ENCODE data around the gene GALNT18.

Gene GALNT18

DNA sequence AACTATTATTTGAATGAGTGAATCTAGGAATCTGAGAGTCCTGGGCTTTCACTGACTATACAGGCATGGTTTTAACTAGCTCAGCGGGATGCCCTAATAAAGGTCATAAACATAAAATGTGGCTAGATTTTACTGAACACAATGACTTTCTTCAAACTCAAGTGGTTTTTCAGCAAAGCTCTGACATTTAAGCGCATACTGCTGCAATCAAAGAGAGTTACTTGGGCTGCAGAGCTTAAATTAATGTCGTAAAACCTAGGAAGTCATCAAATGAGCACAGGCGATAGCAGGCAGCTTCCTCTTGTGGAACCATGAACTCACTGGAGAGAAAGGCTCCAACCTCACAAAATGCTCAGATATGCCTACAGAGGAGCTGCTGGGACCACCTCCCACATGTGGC lies 275.5 kb downstream of the GALNT18 start:
- TF ChIP-seq, protein P1, sequence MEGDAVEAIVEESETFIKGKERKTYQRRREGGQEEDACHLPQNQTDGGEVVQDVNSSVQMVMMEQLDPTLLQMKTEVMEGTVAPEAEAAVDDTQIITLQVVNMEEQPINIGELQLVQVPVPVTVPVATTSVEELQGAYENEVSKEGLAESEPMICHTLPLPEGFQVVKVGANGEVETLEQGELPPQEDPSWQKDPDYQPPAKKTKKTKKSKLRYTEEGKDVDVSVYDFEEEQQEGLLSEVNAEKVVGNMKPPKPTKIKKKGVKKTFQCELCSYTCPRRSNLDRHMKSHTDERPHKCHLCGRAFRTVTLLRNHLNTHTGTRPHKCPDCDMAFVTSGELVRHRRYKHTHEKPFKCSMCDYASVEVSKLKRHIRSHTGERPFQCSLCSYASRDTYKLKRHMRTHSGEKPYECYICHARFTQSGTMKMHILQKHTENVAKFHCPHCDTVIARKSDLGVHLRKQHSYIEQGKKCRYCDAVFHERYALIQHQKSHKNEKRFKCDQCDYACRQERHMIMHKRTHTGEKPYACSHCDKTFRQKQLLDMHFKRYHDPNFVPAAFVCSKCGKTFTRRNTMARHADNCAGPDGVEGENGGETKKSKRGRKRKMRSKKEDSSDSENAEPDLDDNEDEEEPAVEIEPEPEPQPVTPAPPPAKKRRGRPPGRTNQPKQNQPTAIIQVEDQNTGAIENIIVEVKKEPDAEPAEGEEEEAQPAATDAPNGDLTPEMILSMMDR (IDR thresholded peaks at IDR 0.05; ENCODE audit: insufficient read depth, low read length), result no peak
- TF ChIP-seq POLR2AphosphoS5 (IDR thresholded peaks at IDR 0.05; ENCODE audit: low read depth), result no peak
- TF ChIP-seq, protein P2, sequence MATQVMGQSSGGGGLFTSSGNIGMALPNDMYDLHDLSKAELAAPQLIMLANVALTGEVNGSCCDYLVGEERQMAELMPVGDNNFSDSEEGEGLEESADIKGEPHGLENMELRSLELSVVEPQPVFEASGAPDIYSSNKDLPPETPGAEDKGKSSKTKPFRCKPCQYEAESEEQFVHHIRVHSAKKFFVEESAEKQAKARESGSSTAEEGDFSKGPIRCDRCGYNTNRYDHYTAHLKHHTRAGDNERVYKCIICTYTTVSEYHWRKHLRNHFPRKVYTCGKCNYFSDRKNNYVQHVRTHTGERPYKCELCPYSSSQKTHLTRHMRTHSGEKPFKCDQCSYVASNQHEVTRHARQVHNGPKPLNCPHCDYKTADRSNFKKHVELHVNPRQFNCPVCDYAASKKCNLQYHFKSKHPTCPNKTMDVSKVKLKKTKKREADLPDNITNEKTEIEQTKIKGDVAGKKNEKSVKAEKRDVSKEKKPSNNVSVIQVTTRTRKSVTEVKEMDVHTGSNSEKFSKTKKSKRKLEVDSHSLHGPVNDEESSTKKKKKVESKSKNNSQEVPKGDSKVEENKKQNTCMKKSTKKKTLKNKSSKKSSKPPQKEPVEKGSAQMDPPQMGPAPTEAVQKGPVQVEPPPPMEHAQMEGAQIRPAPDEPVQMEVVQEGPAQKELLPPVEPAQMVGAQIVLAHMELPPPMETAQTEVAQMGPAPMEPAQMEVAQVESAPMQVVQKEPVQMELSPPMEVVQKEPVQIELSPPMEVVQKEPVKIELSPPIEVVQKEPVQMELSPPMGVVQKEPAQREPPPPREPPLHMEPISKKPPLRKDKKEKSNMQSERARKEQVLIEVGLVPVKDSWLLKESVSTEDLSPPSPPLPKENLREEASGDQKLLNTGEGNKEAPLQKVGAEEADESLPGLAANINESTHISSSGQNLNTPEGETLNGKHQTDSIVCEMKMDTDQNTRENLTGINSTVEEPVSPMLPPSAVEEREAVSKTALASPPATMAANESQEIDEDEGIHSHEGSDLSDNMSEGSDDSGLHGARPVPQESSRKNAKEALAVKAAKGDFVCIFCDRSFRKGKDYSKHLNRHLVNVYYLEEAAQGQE (IDR thresholded peaks at IDR 0.05; ENCODE audit: insufficient replicate concordance, low read depth), result no peak
- TF ChIP-seq SPI1 (IDR thresholded peaks at IDR 0.05; ENCODE audit: borderline replicate concordance, low read depth), result no peak
- no peak for TF ChIP-seq GABPA (IDR thresholded peaks at IDR 0.05; ENCODE audit: low read depth)
- Histone ChIP-seq H3K27me3 (ENCODE audit: insufficient read depth, poor library complexity, severe bottlenecking) (no peaks in the 10 kb centered on the region), H3K4me3 (replicated peaks; ENCODE audit: insufficient read depth, low read length) (no peak overlapping the region), H3K27ac (replicated peaks) (no peak overlapping the region)
- DNase-seq (ENCODE audit: low read depth in 1 of 2, low spot score in 1 of 2), result no peak

- Histone ChIP-seq H3K27ac (replicated peaks) (no peak overlapping the region), H3K27me3 (ENCODE audit: insufficient read depth, poor library complexity, severe bottlenecking) (no peaks in the 10 kb centered on the region), H3K4me3 (replicated peaks; ENCODE audit: insufficient read depth, low read length) (no peak overlapping the region)
- DNase-seq (ENCODE audit: low read depth in 1 of 2, low spot score in 1 of 2), result no peak
- TF ChIP-seq, protein P1 (IDR thresholded peaks at IDR 0.05; ENCODE audit: insufficient read depth, low read length), result no peak
- TF ChIP-seq SPI1 (IDR thresholded peaks at IDR 0.05; ENCODE audit: borderline replicate concordance, low read depth) (no peak), GABPA (IDR thresholded peaks at IDR 0.05; ENCODE audit: low read depth) (no peak), POLR2AphosphoS5 (IDR thresholded peaks at IDR 0.05; ENCODE audit: low read depth) (no peak)
- TF ChIP-seq, protein P2 (IDR thresholded peaks at IDR 0.05; ENCODE audit: insufficient replicate concordance, low read depth), result no peak
These were observed 276.7 kb downstream of the GALNT18 start for GRCh38 chr11:11345099-11345498.

- TF ChIP-seq SPI1 (IDR thresholded peaks at IDR 0.05; ENCODE audit: borderline replicate concordance, low read depth), result no peak
- TF ChIP-seq, protein P1 (IDR thresholded peaks at IDR 0.05; ENCODE audit: insufficient read depth, low read length), result no peak
- TF ChIP-seq, protein P2 (IDR thresholded peaks at IDR 0.05; ENCODE audit: insufficient replicate concordance, low read depth), result no peak
- no peak for TF ChIP-seq GABPA (IDR thresholded peaks at IDR 0.05; ENCODE audit: low read depth)
- no peak for TF ChIP-seq POLR2AphosphoS5 (IDR thresholded peaks at IDR 0.05; ENCODE audit: low read depth)
- no peak overlapping the region for H3K4me3 ChIP-seq (replicated peaks; ENCODE audit: insufficient read depth, low read length)
- H3K27me3 ChIP-seq (ENCODE audit: insufficient read depth, poor library complexity, severe bottlenecking), result no peaks in the 10 kb centered on the region
- no peak for DNase-seq (ENCODE audit: low read depth in 1 of 2, low spot score in 1 of 2)
- no peak overlapping the region for H3K27ac ChIP-seq (replicated peaks)
These were observed 277.8 kb downstream of the GALNT18 start for GRCh38 chr11:11344045-11344444.
